ENCODE results near the gene ZNF24.

DNA sequence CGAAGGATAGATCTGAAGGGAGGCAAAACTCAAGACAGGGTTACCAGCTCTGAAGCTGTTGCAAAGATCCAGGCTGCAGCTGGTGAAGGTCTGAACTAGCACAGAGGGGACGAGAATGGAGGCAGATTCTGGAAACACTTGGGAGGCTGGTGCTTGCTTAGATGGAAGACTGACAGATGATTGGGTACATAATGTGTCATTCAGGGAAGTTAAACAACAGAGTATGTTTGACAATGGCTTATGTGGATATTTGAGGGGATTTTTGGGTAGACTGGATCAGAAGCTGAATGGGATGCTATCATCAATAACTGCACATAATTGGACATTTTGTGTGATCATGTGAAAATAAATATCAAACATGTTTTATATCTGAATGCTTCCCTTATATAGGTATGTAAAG, 35.2 kb upstream of the ZNF24 start:
- TF ChIP-seq SIN3A (IDR thresholded peaks at IDR 0.05; ENCODE audit: low read depth) (no peak), ELF1 (IDR thresholded peaks at IDR 0.05; ENCODE audit: borderline replicate concordance, low read depth) (no peak), POLR2AphosphoS5 (IDR thresholded peaks at IDR 0.05; ENCODE audit: low read depth, low read length) (no peak), SRF (IDR thresholded peaks at IDR 0.05; ENCODE audit: low read depth) (no peak), EZH2phosphoT487 (IDR thresholded peaks at IDR 0.05; ENCODE audit: borderline replicate concordance) (no peak), FOSL1 (IDR thresholded peaks at IDR 0.05; ENCODE audit: low read depth) (no peak), CEBPB (IDR thresholded peaks at IDR 0.05; ENCODE audit: low read depth) (no peak), POLR2A (IDR thresholded peaks at IDR 0.05; ENCODE audit: borderline replicate concordance, extremely low read depth, insufficient read depth, insufficient read length) (no peak), CBX3 (IDR thresholded peaks at IDR 0.05; ENCODE audit: low read depth) (no peak)
- TF ChIP-seq, protein P1, sequence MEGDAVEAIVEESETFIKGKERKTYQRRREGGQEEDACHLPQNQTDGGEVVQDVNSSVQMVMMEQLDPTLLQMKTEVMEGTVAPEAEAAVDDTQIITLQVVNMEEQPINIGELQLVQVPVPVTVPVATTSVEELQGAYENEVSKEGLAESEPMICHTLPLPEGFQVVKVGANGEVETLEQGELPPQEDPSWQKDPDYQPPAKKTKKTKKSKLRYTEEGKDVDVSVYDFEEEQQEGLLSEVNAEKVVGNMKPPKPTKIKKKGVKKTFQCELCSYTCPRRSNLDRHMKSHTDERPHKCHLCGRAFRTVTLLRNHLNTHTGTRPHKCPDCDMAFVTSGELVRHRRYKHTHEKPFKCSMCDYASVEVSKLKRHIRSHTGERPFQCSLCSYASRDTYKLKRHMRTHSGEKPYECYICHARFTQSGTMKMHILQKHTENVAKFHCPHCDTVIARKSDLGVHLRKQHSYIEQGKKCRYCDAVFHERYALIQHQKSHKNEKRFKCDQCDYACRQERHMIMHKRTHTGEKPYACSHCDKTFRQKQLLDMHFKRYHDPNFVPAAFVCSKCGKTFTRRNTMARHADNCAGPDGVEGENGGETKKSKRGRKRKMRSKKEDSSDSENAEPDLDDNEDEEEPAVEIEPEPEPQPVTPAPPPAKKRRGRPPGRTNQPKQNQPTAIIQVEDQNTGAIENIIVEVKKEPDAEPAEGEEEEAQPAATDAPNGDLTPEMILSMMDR (IDR thresholded peaks at IDR 0.05 in 2 of 3, conservative IDR thresholded peaks at IDR 0.05 in 1 of 3; ENCODE audit: borderline replicate concordance in 1 of 3, insufficient read depth in 1 of 3, low read depth in 2 of 3, low read length in 2 of 3): no peak
- TF ChIP-seq, protein P2, sequence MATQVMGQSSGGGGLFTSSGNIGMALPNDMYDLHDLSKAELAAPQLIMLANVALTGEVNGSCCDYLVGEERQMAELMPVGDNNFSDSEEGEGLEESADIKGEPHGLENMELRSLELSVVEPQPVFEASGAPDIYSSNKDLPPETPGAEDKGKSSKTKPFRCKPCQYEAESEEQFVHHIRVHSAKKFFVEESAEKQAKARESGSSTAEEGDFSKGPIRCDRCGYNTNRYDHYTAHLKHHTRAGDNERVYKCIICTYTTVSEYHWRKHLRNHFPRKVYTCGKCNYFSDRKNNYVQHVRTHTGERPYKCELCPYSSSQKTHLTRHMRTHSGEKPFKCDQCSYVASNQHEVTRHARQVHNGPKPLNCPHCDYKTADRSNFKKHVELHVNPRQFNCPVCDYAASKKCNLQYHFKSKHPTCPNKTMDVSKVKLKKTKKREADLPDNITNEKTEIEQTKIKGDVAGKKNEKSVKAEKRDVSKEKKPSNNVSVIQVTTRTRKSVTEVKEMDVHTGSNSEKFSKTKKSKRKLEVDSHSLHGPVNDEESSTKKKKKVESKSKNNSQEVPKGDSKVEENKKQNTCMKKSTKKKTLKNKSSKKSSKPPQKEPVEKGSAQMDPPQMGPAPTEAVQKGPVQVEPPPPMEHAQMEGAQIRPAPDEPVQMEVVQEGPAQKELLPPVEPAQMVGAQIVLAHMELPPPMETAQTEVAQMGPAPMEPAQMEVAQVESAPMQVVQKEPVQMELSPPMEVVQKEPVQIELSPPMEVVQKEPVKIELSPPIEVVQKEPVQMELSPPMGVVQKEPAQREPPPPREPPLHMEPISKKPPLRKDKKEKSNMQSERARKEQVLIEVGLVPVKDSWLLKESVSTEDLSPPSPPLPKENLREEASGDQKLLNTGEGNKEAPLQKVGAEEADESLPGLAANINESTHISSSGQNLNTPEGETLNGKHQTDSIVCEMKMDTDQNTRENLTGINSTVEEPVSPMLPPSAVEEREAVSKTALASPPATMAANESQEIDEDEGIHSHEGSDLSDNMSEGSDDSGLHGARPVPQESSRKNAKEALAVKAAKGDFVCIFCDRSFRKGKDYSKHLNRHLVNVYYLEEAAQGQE (IDR thresholded peaks at IDR 0.05; ENCODE audit: low read depth): no peak
- TF ChIP-seq, protein P3, sequence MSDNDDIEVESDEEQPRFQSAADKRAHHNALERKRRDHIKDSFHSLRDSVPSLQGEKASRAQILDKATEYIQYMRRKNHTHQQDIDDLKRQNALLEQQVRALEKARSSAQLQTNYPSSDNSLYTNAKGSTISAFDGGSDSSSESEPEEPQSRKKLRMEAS (IDR thresholded peaks at IDR 0.05): no peak

Measured in HCT116 (cell line).